Superior temporal gyrus (tissue), 1 donor: ENCODE results near the gene BPIFB1.
A peak's percentile ranks its signal among the peaks of the same experiment; 100 is the strongest.

ENCODE experiments used
- DNase-seq: peaks from one replicate; pipeline ENCODE4 v3.0.0-alpha.2; 2016; ENCODE audit errors: extremely low spot score

Gene BPIFB1, protein sequence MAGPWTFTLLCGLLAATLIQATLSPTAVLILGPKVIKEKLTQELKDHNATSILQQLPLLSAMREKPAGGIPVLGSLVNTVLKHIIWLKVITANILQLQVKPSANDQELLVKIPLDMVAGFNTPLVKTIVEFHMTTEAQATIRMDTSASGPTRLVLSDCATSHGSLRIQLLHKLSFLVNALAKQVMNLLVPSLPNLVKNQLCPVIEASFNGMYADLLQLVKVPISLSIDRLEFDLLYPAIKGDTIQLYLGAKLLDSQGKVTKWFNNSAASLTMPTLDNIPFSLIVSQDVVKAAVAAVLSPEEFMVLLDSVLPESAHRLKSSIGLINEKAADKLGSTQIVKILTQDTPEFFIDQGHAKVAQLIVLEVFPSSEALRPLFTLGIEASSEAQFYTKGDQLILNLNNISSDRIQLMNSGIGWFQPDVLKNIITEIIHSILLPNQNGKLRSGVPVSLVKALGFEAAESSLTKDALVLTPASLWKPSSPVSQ

GRCh38 chr20:33282991-33283555, at the start of gene BPIFB1:
BPIFB1 (plus strand) TSS chr20:33283214; CDS start chr20:33286074, 2,860 bp downstream.
- no peak for DNase-seq

- no peak for DNase-seq
Measured at GRCh38 chr20:33234050-33234449, 49.0 kb upstream of the BPIFB1 start.

DNA sequence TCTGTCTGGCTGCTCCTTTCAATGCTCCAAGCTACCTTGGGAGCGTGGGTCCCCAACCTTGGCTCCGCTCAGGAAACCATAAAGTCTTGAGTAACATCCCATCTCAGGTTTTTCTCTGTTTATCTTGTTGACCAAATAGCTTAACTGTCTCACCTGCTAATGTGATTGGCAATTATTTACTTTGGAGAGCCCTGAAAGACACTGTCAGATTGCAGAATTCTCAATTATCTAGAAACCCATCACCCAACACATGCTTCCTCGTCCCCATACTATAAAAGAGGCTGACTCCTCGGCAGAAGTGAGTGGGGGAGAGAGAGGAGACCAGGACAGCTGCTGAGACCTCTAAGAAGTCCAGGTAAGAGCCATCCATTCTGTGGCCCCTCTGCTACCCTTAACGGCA, 47.3 kb upstream of the BPIFB1 start, which contains the start of gene BPIFA1:
Gene BPIFA1, plus strand, starts transcription at position 301 of the 400 bp plus-strand sequence. CDS start 1,716 bp downstream, outside the sequence.
- no peak for DNase-seq

DNA sequence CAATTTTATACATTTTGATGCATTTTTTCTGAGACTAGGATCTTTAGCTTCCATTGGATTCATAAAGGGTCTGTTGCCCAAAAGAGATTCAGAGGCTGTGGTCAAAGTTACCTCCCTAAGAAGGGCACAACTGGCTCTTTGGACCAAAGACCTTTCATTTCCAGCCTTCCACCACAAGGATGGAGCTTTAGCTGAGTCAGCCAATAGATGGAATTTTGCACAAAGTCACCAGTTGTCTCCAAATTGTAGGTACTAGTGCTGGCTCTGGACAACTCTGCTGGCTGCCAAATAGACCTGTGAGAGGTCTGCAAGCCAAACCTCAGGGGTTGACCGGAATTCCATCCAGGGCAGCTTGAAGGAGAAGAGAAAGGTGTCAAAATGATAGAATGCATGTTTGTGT, 46.7 kb upstream of the BPIFB1 start:
- DNase-seq = no peak

DNA sequence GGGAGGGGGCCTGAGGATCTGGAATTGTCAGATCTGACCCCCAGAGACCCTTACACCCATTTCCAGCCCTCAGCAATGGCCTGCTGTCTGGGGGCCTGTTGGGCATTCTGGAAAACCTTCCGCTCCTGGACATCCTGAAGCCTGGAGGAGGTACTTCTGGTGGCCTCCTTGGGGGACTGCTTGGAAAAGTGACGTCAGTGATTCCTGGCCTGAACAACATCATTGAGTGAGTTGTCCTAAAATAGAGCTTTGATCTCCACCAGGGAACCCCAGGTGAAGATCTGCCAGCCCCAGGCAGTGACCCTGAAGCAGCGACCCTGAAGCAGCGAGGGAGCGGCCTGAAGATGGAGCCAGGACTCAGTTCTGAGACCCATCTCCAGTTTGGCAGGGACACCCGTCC, 45.0 kb upstream of the BPIFB1 start:
- no peak for DNase-seq

GRCh38 chr20:33239418-33239817, 43.6 kb upstream of the BPIFB1 start:
- no peak for DNase-seq

DNA sequence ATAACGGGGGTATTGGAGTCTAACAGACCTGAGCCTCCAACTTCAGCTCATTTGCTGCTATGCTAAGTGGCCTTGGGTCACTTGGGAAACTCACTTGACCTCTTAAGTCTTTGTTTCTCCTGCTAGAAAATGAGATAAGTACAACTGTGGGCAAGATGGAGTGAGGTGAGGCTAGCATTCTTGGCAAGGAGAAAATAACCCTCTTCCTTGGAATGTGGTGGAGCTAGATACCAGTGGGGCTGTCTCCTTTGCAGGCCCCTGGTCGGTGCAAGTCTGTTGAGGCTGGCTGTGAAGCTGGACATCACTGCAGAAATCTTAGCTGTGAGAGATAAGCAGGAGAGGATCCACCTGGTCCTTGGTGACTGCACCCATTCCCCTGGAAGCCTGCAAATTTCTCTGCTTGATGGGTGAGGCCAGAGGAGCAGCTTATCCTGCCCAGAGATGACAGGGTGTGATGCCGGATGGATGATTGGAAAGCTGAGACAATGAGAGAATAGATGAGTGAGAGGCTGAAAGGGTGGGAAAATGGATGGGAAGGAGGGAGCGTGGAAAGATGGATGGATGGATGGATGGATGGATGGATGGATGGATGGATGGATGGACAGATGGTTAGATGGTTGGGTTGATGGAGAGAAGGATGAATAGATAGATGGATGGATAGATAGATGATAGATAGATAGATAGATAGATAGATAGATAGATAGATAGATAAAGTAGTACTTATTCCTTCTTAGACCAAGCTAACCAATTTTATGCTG, 42.9 kb upstream of the BPIFB1 start:
- no peak for DNase-seq

GRCh38 chr20:33240923-33241322, 42.1 kb upstream of the BPIFB1 start:
- no peak for DNase-seq

DNA sequence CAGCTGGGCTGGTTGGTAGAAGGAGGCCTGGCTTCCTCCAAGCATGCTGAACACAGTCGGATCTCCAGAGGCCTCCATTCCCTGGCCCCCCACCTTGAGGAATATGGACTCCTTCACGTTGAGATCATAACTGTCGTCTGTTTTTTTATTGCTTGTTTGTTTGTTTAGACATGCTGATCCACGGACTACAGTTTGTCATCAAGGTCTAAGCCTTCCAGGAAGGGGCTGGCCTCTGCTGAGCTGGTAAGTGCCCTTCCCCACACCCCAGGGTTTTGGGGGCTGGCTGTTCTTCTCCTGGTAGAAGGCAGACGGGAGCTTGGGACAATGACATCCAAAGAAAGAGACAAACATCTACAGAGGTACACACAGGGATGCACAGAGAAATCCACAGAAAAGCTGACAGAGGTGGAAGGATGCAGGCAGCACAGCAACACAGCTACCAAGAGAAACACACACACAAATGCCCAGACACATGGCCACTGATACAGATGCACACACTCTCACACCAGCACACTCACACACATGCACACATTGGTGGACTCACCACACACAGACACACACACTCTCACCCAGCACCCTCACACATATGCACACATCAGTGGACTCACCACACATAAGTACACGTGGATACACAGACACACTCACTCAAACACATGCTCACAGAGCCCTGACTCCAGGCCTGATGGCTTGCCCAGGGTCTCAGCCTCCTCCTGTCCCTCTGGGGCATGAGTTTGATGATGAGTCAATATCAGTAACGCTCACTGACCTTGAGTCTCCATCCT, 40.5 kb upstream of the BPIFB1 start:
- no peak for DNase-seq

GRCh38 chr20:33246077-33246476, 36.9 kb upstream of the BPIFB1 start:
- DNase-seq = no peak

DNA sequence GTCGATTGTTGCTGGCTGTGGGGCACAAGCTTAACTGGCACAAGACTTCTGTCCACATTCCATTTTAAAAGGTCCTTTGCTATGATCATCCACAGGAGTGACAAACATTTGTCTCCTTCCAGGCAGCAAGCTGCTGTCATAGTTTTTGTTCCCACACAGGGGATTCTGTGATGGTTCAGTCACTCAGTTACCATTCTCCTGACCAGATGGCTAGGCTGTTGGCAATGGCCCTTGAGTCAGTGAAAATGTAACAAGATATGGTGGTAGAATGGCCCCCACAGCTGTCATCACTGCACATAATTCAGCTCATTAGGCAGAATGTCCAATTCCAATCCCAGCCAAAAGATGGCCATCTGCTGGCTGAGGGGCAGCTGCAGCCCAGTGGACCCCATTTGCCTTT, 33.6 kb upstream of the BPIFB1 start:
- DNase-seq = no peak

GRCh38 chr20:33250666-33251065, 32.3 kb upstream of the BPIFB1 start:
- no peak for DNase-seq

GRCh38 chr20:33251496-33251895, 31.5 kb upstream of the BPIFB1 start:
- DNase-seq = no peak

DNA sequence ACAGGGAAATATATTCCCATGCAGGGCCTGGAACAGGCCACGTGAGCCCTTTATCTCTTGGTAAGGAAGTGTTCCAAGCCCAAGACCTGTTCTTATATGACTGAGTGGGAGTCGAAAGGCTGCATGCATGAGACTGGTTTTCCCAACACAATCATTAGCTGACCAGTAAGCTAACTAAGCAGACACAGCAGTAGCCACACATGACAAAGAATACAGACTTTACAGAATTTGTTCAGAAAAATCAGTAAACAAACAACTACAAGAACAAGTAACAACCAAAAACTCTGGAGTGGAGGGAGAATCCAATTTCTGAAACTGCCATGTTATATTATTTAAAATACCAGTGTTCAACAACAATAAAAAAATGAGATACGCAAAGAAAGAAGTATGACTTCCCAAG, 30.6 kb upstream of the BPIFB1 start:
- DNase-seq = no peak

DNA sequence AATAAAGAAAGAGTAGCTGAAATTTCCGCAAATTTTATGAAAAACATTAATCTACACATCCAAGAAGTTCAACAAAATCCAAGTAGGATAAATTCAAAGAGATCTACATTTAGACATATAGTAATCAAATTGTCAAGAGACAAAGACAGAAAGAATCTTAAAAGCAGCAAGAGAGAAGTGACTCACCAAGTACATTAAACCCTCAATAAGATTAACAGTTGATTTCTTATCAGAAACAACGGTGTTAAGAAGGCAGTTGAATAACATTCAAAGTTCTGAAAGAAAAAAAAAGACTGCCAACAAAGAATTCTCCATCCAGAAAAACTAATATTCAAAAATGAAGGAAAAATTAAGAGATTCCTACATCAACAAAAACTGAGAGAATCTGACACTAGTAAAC, 28.0 kb upstream of the BPIFB1 start:
- DNase-seq = no peak

DNA sequence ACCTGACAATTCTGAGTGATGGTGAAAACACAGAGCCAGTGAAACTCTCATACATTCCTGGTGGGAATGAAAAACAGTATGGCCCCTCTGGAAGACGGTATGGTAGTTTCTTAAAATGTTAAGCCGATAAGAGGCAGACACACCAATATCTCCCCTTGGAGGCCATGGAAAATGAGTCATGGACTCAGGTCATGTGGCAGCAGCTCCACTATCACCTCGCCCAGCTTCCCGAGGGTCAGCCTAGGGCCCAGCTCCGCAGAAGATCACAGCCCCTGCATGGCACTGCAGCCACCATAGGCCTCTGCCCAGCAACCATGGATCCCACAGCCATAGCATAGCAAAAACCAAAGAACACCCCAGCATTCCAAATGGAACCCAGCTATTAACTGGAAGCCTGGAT, 25.8 kb upstream of the BPIFB1 start:
- no peak for DNase-seq

DNA sequence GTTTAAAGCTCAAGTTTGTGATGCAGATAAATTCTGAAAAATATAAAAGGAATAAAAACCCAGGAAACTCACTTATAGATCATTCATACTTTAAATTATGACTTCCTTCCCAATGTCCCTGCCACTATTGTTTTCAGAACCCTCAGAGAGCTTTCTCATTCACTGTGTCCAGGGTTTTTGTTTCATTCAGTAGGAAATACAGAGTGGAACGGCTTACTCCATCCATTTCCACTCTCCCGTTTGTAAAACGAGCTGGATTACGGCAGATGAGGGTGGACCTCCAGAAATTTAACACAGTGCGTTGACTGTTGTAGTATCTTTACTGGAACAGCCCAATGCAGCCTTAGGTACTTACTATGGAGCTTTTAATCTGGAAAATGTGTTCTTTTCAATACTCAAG, 23.6 kb upstream of the BPIFB1 start:
- no peak for DNase-seq

- DNase-seq = no peak
Measured at GRCh38 chr20:33261465-33261864, 21.5 kb upstream of the BPIFB1 start.

GRCh38 chr20:33262658-33263065, 20.4 kb upstream of the BPIFB1 start:
- DNase-seq = peak; percentile 91

- peak; percentile 28 for DNase-seq
Measured at GRCh38 chr20:33263784-33264183, 19.2 kb upstream of the BPIFB1 start.

GRCh38 chr20:33267701-33268100, 15.3 kb upstream of the BPIFB1 start:
- DNase-seq = no peak
